Measurements from ENCODE around the gene UIMC1.

The UIMC1 gene

DNA sequence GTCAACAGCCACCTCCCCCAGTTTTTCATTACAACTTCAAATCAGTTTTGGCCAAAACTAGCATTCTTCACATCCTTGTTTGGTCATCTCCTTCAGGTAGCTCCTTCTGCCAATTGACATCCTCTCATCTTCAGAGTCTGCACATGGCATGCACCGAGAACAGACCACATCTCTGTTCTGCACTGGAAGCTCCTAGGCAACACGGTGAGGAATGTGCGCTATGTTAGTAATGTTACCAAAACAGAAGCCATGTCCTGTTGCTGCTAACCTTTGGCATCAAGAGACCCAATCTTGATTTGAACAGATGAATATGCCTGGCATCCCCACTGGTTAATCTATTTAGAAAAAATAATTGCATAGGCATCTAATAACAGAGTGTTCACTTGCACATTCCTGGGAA lies 102.3 kb downstream of the UIMC1 start:
- DNase-seq (ENCODE audit: low read depth in 2 of 3, low spot score in 2 of 3): no peak

DNA sequence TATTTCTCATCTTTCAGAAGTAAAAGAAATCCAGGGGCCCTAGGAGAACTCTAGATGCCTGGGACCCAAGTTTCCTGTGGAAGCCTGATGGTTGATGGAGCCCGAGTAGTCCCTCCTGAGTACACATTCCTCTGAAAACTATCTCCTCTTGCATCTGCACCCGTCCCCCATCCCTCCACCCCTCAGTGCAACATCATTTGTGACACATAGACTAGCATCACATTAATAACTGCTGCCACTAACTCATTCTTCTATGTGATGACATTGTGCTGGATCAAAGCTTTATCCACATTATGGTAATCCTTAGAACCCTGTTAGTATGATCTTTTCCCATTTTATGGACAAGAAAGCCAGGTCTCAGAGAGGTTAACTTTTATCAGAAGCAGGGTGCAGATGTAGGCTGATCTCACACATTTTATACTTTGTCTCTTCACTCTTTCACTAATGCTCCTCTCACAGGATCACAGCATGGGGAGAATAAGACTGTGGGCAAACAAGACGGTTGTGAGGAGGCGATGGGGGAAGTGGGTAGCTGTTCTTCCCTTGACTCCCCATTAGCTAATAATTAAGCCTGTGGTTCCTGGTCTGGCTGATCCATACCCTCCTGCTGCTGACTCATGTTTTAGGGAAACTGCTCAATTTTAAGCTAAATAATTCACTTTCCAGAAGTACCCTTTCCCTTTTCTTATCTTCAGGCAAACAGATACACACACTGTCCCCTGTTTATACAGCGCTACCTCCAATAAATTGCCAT lies 103.5 kb downstream of the UIMC1 start:
- DNase-seq (ENCODE audit: low read depth in 2 of 3, low spot score in 2 of 3): no peak

DNA sequence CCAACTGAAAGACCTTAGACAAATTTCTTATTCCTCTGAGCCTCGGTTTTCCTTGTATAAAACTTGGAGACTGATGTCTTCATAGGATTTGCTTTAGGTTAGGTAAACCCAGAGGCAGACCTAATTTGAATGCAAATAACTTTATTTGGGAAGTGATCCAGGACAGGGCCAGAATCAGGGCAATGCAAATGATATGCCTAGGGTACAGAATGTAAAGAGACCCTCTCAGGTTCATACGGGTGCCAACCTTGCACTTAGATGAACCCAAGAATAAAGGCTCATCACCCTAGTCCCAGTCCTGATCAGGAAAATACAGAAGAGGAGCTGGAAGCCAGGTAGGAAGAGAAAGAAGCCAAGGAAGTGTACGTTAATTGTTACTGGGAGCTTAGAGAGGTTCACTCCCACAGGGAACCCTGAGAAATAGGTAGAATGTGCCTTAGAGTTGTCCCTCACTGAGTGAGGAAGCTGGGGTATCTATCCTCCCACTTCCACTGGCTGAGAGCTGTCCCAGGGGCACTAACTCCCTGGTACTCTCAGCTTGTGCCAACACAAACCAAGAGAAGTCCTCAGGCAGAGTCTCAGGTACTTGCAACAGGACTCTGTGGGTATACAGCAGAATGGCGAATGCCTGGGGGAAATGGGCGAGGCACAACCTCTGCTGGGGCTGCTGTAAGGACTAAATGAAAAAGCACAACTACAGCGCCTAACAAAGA lies 104.3 kb downstream of the UIMC1 start:
- no peak for DNase-seq (ENCODE audit: low read depth in 2 of 3, low spot score in 2 of 3)

DNA sequence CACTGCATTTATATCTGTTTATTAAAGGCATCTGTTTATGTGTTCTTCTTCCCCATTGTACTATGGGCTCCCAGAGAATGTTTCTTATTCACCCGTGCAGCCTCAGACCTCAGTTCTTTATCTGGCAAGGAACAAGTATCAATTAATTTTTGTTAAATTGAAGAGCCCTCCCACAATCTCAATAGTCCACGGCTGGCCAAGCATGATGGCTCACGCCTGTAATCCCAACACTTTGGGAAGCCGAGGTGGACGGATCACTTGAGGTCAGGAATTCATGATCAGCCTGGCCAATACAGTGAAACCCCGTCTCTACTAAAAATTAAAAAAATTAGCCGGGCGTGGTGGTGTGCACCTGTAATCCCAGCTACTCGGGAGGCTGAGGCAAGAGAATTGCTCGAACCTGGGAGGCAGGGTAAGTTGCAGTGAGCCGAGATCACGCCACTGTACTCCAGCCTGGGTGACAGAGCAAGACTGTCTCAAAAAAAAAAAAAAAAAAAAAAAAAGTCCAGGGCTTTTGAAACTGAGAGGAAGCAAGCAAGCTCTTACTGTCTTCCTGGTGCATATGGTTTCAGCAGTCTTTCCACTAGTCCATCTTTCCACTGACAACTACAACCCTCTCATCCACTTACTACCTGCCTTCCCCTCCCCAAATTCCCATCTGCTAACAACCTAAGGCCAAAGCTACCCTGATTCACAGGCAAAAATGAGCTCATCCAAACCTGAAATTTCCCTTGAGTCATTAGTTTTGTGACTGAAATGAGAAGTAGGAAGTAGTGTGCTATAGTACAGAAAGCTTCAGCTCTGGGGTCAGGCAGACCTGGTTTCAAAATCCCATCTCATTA lies 105.1 kb downstream of the UIMC1 start:
- DNase-seq (ENCODE audit: low read depth in 2 of 3, low spot score in 2 of 3): peak in 1 of 3 experiments; percentile 5

DNA sequence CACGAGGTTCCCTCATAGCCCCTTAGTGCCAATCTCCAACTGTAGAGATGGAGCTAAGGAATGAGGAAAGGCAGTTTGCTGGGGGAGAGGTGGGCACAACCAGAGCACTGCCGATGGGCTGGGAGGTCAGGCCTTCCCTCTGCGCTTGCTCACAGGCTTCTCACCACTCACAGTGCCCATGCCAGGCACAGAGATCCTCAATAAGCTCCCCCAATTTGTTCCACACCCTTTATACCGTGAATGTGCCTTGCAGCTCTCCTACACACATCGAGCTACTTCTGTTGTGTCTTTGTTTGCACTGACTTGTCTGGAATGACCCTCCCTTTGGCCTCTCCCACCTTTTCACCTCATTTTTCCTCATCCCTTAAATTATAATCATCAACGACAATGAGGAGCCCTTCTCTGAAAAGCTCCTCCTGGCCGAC lies 105.8 kb downstream of the UIMC1 start:
- DNase-seq (ENCODE audit: low read depth in 2 of 3, low spot score in 2 of 3): no peak

DNA sequence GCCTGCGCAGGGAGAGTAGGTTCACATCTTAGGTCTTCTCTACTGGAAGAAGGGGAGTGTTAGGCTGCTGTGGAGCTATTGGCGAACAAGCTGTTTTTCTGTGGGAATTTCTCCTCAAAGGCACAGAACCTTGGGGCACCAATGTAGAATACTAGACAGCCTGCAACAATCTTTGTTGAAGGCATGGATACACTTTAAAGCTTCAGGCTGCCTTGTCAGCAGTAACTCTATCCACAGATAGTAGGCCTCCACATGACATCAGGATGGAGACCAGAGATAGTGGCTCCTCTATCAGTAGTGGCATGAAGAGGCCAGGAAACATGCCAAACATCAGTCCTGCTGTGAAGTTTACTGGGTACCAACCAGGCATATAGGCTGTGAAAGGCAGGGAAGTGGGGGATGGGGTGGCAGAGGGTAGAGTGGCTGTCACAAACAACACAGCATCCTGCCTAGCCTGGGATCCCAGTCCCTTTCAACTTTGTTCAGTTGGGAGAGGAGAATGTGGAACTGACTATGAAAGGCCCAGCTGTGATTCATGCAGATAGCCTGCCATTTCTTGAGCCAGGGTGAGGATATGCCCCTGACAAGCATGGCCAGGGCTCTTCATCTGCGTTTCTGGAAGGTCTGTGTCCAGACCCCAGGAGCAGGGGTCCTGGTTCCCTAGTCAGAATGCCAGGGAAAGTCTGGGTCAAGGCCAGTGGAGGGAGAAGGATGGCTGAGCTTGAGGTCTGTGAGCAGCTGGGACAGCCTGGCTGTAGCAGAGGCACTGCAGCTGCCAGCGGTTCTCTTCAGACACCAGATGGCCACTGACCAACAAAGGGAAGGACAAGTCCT lies 106.4 kb downstream of the UIMC1 start:
- DNase-seq (ENCODE audit: low read depth in 2 of 3, low spot score in 2 of 3): no peak

DNA sequence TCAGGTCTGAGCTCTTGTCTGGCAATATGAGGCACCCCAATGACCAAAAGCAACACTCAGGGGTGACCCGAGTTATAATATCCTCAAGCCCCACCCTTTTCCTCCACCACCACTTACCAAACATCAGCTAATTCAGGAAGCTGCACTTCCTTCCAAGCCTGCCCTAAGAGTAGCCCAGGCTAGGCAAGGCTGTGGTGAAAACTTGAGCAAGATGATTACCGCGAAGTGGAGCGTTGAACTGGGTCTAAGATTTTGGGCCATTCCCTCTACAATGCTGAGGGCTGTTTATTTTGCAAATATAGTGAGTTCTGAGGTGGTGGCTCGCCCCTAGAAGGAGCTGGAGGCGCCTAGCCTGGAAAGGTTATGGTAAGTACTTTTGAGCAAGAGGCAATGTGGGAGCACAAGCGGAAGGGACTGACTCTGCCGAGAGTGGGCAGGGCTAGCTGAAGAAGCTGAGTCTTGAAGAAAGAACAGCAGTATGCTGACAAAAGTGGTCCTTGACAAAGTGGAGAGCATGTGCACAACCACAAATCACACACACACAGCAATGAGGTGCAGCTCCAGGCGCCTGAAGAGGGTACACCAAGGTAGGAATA lies 107.2 kb downstream of the UIMC1 start, which contains the start of gene HK3:
TSS of gene HK3 (minus strand) at position 51 of the 596 bp plus-strand sequence. CDS start 3,187 bp downstream, outside the sequence.
- no peak for DNase-seq (ENCODE audit: low read depth in 2 of 3, low spot score in 2 of 3)

DNA sequence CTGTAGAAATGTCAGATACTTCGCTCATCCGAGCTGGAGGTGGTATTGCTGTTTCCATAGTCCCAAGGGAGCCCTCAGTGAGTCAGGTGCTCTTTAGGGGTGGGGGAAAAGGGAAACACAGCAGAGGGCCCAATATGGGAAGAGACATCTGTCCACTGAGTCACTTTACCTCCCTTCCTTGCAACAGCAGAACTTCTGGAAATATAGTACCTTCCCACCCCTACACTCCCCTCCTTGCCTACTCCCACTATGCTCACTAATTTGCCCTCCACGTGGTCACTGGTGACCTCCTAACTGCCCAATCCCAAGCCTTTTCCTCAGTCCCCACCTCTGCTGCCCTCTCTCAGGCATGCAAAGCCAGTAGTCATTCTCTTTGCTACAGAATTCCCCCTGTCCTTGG lies 109.3 kb downstream of the UIMC1 start:
- no peak for DNase-seq (ENCODE audit: low read depth in 2 of 3, low spot score in 2 of 3)

DNA sequence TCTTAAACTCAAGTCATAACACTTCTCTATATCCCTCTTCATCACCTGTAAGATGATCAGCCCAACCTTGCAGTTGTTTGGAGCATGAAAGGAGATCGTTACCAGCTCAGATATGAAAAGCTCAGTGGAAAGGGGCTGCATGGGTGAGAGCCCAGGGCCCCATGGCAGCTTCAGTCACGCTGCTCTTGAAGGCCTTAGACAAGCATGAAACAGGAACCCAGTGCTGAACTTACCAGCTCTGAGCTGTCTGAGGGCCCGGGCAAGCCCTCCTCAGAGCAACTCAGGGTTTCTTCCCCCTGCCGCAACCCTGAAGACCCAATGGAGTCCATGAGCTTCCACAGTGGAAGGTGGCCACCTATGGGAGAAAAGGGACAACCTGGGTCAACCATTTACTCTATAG lies 110.7 kb downstream of the UIMC1 start:
- no peak for DNase-seq (ENCODE audit: low read depth in 2 of 3, low spot score in 2 of 3)

DNA sequence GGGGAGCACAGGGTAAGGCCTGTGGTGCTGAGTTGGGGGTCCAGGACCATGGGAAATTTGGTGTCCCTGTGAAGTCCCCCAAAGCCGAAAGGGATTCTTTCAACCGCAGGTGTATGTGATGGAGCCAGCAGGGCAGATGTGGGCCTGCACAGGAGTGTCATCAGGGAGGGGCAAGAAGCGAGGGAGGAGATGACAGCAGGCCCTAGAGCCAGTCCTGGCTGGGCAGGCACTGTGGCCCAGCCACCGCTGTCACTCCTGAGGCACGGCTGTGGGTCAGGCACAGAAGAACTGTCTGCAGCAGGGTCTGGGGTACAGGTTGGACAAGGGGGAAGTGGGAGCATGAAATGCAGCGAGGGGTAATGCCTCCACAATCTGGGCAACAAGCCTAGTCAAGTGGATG lies 112.3 kb downstream of the UIMC1 start:
- DNase-seq (ENCODE audit: low read depth in 2 of 3, low spot score in 2 of 3): no peak

DNA sequence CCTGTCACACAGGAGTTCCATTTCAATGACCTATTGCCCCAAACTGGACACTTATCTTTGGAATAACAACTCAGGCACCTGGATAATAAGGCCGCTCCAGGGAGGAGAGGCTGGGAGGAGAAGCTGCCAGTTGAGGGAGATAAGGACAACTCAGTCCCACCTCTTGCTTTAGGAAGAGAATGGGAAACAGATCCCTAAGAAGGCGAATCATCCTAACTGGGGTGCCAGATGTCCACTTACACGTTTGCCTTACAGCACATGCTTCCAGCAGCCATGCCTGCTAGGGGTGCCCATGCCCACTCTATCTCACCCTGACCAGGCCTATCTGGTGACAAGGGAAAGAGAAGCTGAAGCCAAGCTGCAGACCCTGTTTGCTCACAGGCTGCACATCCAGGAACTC lies 113.9 kb downstream of the UIMC1 start:
- DNase-seq (ENCODE audit: low read depth in 2 of 3, low spot score in 2 of 3): no peak

DNA sequence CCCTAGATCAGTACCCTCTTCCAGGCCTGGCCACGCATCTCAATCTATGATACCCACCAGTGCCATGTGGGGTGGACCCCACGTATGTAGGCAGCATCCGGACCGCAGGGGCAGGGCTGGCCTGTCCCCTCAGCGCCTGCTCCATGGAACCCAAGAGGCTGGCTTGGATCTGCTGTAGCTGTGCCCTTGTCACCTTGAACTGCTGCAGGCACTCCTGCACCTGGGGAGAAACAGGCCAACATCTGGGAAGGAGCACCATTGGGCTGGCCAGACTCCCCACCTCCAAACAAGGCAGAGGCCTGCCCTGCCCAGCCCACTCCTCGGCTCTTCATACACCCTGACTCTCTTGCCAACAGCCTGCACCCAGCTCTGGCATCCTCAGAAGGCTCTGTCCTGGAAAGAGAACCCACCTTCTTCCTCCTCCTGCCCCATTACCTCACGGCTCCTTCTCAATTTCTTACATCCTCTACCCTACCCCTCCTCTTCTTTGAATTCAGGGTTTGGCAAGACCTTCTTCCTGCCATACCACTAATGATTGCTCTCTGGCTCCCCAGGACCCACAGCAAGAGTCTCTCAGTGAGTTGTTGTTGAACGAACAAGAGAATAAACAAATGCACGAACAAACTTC lies 115.1 kb downstream of the UIMC1 start:
- DNase-seq (ENCODE audit: low read depth in 2 of 3, low spot score in 2 of 3): no peak

DNA sequence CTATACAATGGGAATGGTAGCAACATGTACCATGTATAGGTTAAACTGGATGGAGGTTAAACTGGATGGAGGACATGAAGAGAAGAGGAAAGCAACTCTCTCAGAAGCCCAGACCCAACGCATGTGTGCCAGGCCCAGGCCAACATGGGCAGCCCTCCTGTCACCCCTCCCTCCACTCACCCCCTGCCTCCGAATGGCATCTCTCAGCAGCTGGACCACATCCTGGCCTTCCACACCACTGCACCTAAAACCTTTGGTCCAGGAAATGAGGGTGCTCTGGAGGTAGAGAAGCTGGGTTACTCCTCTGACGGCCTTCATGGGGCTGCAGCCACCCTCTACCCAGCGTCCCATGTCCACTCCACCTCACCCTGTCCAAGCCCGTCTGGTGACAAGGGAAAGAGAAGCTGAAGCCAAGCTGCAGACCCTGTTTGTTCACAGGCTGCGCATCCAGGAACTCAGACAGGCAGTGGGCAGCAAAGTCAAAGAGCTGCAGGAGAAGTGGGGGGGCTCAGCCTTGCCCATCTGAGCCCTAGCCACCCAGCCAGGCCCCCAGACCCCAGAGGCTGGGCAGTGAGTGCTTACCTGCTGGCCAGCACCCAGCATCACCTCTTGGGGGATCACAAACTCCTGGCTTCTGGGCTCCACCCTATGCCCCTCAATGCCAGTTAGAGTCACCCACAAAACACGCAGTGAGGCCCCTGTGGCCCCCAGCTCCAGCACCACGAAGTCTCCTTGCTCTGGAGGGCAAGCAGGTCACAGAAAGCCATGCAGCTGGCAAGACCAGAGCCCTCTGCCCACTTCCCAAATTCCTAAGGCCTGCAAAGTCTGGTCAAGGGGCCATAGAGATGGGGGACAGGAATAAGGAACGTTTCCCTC lies 115.9 kb downstream of the UIMC1 start:
- DNase-seq (ENCODE audit: low read depth in 2 of 3, low spot score in 2 of 3): no peak

DNA sequence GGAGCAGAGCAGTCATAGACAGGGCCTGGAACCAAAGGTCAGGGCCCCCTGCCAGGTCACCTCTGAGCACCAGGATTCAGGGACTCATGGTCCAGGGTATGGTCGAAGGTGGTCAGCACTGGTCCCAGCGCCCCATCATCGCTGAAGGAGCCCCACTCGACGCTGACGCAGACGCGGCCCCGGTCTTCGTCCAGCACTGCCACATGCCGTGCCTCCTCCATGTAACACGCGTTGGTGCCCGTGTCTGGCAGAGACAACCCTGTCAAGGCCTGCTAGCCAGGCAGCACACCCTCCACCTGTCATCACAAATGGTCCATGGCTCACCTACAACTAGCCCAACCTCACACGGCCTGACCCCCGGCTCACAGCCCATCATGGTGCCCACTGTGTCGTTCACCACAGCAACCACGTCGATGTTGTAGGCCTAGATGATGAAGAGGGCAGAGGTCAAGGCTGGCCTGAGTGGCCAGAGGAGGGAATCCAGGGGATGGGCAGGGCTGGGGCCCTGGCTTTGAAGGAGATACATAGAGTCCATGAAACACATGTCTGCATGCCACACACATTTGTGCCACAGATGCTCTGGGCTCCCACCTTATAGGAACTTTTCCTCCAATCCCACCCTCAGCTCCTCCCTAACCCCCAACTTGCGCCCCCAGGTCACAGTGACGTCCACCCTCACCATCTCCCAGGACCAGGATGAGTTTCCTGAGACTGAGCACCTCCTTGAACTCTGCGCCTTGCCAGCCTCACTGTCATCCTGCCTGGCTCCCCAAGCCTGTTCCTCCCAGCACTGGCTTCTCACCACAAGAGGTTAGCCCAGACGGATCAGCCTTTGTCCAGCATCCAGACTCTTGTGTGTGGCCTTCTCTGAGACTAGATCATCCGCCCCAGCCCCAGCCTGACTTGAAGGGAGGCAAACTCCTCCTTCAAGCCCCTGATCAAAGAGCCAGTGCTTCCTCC lies 117.0 kb downstream of the UIMC1 start:
- DNase-seq (ENCODE audit: low read depth in 2 of 3, low spot score in 2 of 3): no peak

DNA sequence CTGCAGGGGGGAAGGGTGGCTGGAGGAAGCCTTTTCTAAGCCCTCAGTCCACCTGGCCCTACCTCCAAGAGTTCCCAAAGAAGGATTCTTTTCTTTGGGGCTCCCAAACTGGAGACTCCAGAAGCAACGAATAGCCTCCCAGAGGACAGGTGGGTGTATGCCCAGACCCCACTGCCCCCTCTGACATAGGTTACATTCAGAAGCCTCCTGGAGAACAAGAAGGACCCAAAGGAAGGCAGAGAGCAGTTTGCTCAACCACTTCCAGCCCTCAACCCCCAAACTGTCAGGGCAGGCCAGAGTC lies 117.8 kb downstream of the UIMC1 start:
- DNase-seq (ENCODE audit: low read depth in 2 of 3, low spot score in 2 of 3): no peak

DNA sequence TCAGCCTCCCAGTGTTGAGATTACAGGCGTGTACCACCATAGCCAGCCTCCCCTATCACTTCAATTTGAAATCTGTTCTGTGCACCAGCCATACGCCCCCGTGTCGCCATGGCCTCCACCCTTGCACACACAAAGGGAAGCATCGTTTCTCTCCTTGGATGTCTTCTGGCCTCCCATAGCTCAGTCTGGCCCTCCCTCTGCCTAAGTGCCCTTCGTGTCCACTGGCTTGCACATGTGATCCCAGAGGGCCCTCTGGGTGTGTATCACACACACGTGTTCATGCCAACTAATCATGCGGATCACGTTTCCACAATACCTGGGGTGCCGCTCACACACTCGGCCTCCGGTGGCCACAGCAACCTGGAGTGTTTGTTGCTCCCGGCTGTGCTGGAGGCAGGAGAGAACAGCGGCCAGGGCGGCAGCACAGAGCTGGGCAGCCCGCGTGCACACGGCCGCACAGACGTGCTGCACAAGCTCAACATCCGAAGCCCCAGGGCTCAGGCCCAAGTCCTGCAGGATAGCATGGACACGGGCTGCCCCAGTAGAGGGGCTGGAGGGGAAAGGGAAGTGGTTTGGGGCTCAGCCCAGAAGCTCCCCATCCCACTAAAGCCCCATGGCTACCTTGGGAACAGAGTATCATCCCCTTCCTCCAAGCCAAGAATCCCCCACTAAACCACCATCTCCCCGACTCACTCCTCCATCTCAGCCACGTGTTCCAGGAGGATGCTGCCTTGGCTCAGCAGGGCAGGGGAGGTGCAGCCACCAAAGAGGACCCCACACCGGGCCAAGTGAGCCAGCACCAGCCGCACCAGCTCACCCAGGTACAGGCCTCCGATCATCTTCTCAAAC lies 118.3 kb downstream of the UIMC1 start:
- no peak for DNase-seq (ENCODE audit: low read depth in 2 of 3, low spot score in 2 of 3)

DNA sequence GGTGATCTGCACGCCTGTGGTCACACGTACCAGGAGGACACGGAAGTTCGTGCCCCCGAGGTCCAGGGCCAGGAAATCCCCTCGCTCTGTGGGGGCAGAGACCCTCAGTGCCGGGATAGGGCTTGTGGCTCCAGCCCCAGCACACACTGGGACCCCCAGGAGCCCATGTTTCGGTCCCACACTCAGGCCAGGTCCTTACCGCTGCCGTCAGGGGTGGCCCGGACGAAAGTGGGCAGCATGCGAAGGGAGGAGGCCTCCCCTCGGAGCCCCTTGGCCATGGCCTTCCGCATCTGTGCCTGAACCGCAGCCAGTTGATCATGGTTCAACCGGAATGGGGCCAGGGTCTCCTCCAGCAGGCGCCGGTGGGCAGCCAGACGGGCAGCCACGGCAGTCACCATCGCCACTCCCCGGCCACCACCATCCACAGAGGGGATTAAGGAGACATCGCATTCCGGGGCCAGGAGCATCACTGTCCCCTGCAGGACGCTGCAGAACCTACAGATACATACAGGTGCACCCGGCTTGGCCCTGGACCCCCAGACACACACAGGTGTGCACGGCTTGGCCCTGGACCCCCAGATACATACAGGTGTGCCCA lies 119.2 kb downstream of the UIMC1 start:
- DNase-seq (ENCODE audit: low read depth in 2 of 3, low spot score in 2 of 3): no peak
